ENCODE data around the gene FEM1C.

FEM1C gene

DNA sequence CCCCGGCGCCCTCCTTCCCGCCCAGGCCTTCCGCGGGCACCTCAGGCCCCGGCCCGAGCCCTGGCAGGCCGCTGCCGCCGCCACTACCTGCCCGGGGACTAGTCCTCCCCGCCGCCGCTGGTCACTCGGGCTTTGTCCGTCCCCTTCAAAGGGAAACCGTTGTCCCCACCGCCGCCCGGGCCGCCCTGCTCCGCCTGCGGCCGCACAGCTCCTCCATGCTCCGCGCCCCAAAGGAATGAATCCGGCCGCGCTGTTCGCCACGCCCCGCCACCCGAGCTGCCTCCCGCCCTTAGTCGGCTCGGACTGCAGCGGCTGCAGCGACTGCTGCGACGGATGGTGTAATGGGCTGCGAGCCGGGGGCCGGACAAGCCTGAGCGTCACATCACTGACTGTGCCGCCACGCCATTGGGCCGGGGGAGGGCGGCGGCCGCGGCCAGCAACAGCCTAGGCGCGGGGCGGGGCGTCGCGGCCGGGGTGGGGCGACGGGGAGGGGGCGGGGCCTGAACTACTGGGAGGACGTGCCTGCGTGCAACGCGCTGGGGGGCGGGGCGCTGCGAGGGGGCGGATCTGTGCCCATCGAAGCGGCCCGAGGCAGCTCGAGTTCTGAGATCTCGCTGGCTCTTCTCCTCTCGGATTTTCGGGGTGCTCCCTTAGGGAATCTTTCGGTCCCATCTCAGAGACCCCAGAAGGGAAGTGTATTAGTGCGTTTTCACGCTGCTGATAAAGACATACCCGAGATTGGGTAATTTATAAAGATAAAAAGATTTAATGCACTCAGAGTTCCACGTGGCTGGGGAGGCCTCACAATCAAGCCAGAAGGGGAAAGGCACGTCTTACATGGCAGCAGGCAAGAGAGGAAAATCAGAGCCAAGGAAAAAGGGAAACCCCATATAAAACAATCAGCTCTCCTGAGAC, at the start of gene FEM1C:
Gene FEM1C (minus strand): TSS at position 340 of the 915 bp plus-strand sequence. CDS start 1,282 bp downstream, outside the sequence.
- in situ Hi-C loops (cut with HindIII; ENCODE audit: low sequenced_read_pairs), result no loop called here
- DNase-seq (ENCODE audit: low read depth), result peak; percentile 92
- TF ChIP-seq, protein P1, sequence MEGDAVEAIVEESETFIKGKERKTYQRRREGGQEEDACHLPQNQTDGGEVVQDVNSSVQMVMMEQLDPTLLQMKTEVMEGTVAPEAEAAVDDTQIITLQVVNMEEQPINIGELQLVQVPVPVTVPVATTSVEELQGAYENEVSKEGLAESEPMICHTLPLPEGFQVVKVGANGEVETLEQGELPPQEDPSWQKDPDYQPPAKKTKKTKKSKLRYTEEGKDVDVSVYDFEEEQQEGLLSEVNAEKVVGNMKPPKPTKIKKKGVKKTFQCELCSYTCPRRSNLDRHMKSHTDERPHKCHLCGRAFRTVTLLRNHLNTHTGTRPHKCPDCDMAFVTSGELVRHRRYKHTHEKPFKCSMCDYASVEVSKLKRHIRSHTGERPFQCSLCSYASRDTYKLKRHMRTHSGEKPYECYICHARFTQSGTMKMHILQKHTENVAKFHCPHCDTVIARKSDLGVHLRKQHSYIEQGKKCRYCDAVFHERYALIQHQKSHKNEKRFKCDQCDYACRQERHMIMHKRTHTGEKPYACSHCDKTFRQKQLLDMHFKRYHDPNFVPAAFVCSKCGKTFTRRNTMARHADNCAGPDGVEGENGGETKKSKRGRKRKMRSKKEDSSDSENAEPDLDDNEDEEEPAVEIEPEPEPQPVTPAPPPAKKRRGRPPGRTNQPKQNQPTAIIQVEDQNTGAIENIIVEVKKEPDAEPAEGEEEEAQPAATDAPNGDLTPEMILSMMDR (IDR thresholded peaks at IDR 0.05; ENCODE audit: low read depth, low read length, missing control alignments), result no peak
- peak within 1 kb of the TSS; percentile 66 for H3K4me3 ChIP-seq (ENCODE audit: low read depth, low read length)

- DNase-seq (ENCODE audit: low read depth), result no peak
- no peak overlapping the region for H3K4me3 ChIP-seq (ENCODE audit: low read depth, low read length)
- in situ Hi-C loops (cut with HindIII; ENCODE audit: low sequenced_read_pairs), result no loop called here
- TF ChIP-seq, protein P1 (IDR thresholded peaks at IDR 0.05; ENCODE audit: low read depth, low read length, missing control alignments), result no peak
These were observed 44.5 kb upstream of the FEM1C start for GRCh38 chr5:115589043-115589442.

DNA sequence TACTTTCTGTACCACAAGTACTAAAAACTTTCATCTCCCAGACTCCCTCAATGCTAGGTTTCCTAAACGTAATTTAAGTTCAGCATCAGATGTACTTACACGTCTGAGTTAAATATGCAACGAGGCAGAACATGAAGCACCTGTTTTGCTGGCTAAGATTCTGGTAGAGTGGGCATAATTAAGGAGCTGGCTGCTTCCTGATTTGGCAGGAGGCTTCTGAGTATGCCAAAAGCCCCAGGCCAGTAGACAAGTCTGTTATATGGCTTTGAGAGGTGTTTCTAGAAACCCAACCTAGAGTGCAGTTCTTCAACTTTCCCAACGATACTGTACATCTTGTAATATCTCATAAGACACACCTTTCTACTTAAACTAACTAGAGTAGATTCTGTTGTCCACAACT, 44.1 kb upstream of the FEM1C start:
- DNase-seq (ENCODE audit: low read depth), result no peak
- TF ChIP-seq, protein P1 (IDR thresholded peaks at IDR 0.05; ENCODE audit: low read depth, low read length, missing control alignments), result no peak
- in situ Hi-C loops (cut with HindIII; ENCODE audit: low sequenced_read_pairs), result no loop called here
- H3K4me3 ChIP-seq (ENCODE audit: low read depth, low read length), result no peak overlapping the region

- DNase-seq (ENCODE audit: low read depth), result no peak
- in situ Hi-C loops (cut with HindIII; ENCODE audit: low sequenced_read_pairs), result no loop called here
- TF ChIP-seq, protein P1 (IDR thresholded peaks at IDR 0.05; ENCODE audit: low read depth, low read length, missing control alignments), result peak; percentile 30
- no peak overlapping the region for H3K4me3 ChIP-seq (ENCODE audit: low read depth, low read length)
These were observed 42.1 kb upstream of the FEM1C start for GRCh38 chr5:115586525-115587146.

- DNase-seq (ENCODE audit: low read depth), result no peak
- TF ChIP-seq, protein P1 (IDR thresholded peaks at IDR 0.05; ENCODE audit: low read depth, low read length, missing control alignments), result no peak
- in situ Hi-C loops (cut with HindIII; ENCODE audit: low sequenced_read_pairs), result no loop called here
- no peak overlapping the region for H3K4me3 ChIP-seq (ENCODE audit: low read depth, low read length)
These were observed 40.7 kb upstream of the FEM1C start for GRCh38 chr5:115585265-115585664.

DNA sequence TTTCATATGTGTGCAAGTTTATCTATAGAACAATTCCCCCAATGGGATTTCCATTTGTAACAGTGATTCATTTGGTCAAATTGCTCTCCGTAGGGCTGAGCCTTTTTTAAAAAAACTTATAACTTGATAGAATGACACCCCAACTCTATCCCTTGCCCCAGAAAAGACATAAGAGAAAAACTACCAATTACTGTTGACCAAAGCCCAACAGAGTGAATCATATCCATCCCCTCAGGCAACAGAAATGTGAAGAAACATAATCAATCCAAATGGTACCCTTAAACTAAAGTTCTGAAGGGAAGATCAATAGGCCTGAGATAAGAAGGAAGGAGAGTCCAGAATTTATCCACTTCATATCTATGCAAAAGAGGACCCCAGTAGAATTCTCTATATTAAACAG, 39.9 kb upstream of the FEM1C start:
- in situ Hi-C loops (cut with HindIII; ENCODE audit: low sequenced_read_pairs), result no loop called here
- TF ChIP-seq, protein P1 (IDR thresholded peaks at IDR 0.05; ENCODE audit: low read depth, low read length, missing control alignments), result no peak

More for the DNA sequence above, 39.9 kb upstream of the FEM1C start:
- H3K4me3 ChIP-seq (ENCODE audit: low read depth, low read length), result no peak overlapping the region
- no peak for DNase-seq (ENCODE audit: low read depth)
